Measurements from ENCODE around the gene GNG12.

- TF ChIP-seq POLR2A (IDR thresholded peaks at IDR 0.05): no peak
- no peak for TF ChIP-seq CTCF (IDR thresholded peaks at IDR 0.05)
These were observed 122.8 kb downstream of the GNG12 start for GRCh38 chr1:67710417-67710816.

Measured in adrenal gland (tissue), 5 donors.